Measurements from ENCODE around the gene BCAP31.

Gene BCAP31

DNA sequence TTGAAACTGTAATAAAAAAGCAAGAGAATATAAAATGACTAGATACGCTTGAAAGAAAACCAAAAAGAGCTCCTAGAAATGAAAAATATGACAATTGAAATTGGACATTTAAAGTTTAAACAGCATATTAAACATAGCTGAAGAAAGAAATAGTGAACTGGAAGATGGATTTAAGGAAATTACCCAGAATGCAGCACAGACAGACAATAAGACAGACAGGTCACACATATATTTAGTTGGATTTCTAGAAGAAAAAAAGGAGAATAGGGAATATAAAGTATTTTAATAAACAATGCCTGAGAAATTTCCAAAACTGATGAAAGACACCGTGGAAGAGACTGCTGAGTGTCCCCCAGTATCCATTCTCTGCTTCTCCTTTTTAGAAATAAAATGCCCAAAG lies 70.6 kb downstream of the BCAP31 start:
- H3K27ac ChIP-seq (replicated peaks): no peak overlapping the region
- no peak for DNase-seq (ENCODE audit: low read depth in 1 of 2, low spot score in 1 of 2)
- no peak overlapping the region for H3K4me3 ChIP-seq (replicated peaks; ENCODE audit: insufficient read depth, low read length)
- H3K27me3 ChIP-seq (ENCODE audit: insufficient read depth, poor library complexity, severe bottlenecking): no peaks in the 10 kb centered on the region
- TF ChIP-seq REST (IDR thresholded peaks at IDR 0.05; ENCODE audit: insufficient replicate concordance, low read depth) (no peak), GABPA (IDR thresholded peaks at IDR 0.05; ENCODE audit: low read depth) (no peak)

- Histone ChIP-seq H3K27ac (replicated peaks) (no peak overlapping the region), H3K4me3 (replicated peaks; ENCODE audit: insufficient read depth, low read length) (no peak overlapping the region), H3K27me3 (ENCODE audit: insufficient read depth, poor library complexity, severe bottlenecking) (peaks cover 9% of the 10 kb centered on the region)
- DNase-seq (ENCODE audit: low read depth in 1 of 2, low spot score in 1 of 2): peak in 1 of 2 experiments; percentile 13
- TF ChIP-seq CTCF (IDR thresholded peaks at IDR 0.05; ENCODE audit: insufficient read depth, low read length) (peak; percentile 37), POLR2AphosphoS5 (IDR thresholded peaks at IDR 0.05; ENCODE audit: low read depth) (no peak)
Observed at GRCh38 chrX:153651540-153652079, 72.6 kb downstream of the BCAP31 start.

- no peak for DNase-seq (ENCODE audit: low read depth in 1 of 2, low spot score in 1 of 2)
- H3K4me3 ChIP-seq (replicated peaks; ENCODE audit: insufficient read depth, low read length): no peak overlapping the region
- peaks cover 11% of the 10 kb centered on the region for H3K27me3 ChIP-seq (ENCODE audit: insufficient read depth, poor library complexity, severe bottlenecking)
- no peak overlapping the region for H3K27ac ChIP-seq (replicated peaks)
- TF ChIP-seq SPI1 (IDR thresholded peaks at IDR 0.05; ENCODE audit: borderline replicate concordance, low read depth) (no peak), GABPA (IDR thresholded peaks at IDR 0.05; ENCODE audit: low read depth) (no peak), POLR2AphosphoS5 (IDR thresholded peaks at IDR 0.05; ENCODE audit: low read depth) (no peak), REST (IDR thresholded peaks at IDR 0.05; ENCODE audit: insufficient replicate concordance, low read depth) (no peak), CTCF (IDR thresholded peaks at IDR 0.05; ENCODE audit: insufficient read depth, low read length) (no peak)
Observed at GRCh38 chrX:153650959-153651358, 73.2 kb downstream of the BCAP31 start.

Measured in HL-60 (cell line).